ENCODE results near the gene SLC25A34.
A peak's percentile ranks its signal among the peaks of the same experiment; 100 is the strongest.

The SLC25A34 gene

DNA sequence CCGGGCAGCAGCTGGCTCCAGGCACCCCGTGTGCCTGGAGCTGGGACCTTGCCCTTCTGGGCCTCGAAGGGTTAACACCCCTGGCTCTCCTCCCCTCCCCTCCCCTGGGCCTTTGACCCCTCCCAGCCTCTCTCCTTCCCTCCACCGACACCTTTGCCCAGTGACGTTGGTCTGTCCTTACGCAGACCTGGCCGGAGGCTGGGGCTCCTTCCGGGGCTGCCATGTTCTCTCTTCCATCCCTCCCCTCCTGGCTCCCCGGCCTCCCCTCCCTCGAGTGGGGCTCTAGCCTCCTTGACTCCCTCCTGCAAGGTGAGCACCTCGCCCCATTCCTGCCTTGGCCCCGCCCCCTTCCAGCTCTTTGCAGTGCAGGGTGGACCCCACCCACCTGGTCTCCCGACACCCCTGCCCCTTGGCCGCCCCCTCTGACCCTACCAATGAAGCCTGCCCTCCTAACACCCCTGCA is 6.3 kb downstream of the SLC25A34 start, which contains the start of gene TMEM82:
Gene TMEM82, plus strand, starts transcription at position 161 of the 463 bp plus-strand sequence. Its CDS starts 61 bp downstream, at position 222.
- DNase-seq (ENCODE audit: low read depth in 2 of 2): no peak
- H3K4me3 ChIP-seq (replicated peaks in 1 of 2; ENCODE audit: low read depth in 2 of 2, low read length in 2 of 2): no peak within 1 kb of the TSS
- TF ChIP-seq, protein P1, sequence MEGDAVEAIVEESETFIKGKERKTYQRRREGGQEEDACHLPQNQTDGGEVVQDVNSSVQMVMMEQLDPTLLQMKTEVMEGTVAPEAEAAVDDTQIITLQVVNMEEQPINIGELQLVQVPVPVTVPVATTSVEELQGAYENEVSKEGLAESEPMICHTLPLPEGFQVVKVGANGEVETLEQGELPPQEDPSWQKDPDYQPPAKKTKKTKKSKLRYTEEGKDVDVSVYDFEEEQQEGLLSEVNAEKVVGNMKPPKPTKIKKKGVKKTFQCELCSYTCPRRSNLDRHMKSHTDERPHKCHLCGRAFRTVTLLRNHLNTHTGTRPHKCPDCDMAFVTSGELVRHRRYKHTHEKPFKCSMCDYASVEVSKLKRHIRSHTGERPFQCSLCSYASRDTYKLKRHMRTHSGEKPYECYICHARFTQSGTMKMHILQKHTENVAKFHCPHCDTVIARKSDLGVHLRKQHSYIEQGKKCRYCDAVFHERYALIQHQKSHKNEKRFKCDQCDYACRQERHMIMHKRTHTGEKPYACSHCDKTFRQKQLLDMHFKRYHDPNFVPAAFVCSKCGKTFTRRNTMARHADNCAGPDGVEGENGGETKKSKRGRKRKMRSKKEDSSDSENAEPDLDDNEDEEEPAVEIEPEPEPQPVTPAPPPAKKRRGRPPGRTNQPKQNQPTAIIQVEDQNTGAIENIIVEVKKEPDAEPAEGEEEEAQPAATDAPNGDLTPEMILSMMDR (IDR thresholded peaks at IDR 0.05; ENCODE audit: low read depth, low read length): no peak

DNA sequence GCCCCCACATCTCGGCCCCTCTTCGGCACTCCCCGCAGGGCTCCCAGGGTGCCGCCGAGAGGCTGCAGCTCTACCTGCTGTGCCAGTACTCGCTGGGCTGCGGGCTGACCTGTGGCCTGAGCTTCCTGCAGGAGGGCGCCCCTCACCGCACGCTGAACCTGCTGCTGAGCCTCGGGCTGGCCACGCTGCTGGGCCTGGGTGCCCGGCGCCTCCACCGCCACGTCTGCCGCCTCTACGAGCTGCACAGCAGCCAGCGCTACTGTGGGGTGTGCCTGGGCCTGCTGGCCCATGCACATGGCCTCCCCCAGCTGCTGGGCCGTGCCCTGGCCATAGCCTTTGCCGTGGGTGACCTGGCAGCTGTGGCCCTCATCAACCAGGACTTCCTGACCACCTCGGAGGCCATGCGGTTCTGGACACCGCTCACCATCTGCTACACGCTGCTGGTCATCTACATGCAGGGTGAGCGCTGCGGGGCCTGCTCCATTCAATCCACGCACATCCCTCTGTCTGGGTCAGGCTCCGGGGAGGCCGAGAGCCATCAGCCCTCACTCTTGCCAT is 8.1 kb downstream of the SLC25A34 start:
- TF ChIP-seq, protein P1 (IDR thresholded peaks at IDR 0.05; ENCODE audit: low read depth, low read length): no peak
- H3K4me3 ChIP-seq (replicated peaks in 1 of 2; ENCODE audit: low read depth in 2 of 2, low read length in 2 of 2): no peak overlapping the region
- DNase-seq (ENCODE audit: low read depth in 2 of 2): no peak

DNA sequence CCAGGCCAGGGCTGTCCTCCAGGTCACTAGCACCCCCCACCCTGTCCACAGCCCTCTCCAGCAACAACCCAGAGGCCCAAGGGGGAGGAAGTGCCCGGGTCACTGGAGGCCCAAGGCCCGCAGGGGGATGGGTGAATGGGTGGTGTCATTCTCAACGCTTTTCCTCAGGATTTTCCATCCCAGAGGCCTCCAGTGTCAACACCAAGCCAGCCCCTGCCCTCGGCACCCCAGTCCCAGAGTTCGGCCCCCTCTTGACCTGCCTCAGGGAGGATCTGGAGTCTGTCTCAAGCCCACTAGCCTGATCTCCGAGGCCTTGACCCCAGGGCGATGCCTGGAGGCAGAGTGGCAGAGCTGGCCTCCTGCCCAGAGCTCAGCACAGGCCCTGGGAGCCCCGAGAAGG is 11.3 kb downstream of the SLC25A34 start:
- TF ChIP-seq, protein P1 (IDR thresholded peaks at IDR 0.05; ENCODE audit: low read depth, low read length): no peak
- no peak overlapping the region for H3K4me3 ChIP-seq (replicated peaks in 1 of 2; ENCODE audit: low read depth in 2 of 2, low read length in 2 of 2)
- DNase-seq (ENCODE audit: low read depth in 2 of 2): no peak

DNA sequence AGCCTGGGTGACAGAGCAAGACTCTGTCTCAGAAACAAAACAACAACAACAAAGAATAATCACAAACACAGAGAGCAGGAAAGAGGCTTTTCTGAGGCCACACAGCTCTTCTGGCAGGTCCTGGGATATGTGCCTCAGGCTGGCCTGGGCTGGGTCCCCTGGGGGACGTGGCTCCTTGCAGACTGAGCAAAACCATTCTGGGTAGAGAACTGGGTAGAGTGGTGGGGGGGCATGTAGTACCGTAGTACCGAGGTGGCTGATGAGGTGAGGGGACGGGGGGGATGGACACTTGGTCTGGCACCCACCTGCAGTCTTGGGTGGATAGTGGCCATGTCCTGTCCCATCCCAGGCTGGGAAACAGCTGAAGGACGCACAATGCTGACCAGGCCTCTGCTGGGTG is 12.2 kb downstream of the SLC25A34 start:
- no peak for DNase-seq (ENCODE audit: low read depth in 2 of 2)
- H3K4me3 ChIP-seq (replicated peaks in 1 of 2; ENCODE audit: low read depth in 2 of 2, low read length in 2 of 2): no peak overlapping the region
- TF ChIP-seq, protein P1 (IDR thresholded peaks at IDR 0.05; ENCODE audit: low read depth, low read length): no peak

DNA sequence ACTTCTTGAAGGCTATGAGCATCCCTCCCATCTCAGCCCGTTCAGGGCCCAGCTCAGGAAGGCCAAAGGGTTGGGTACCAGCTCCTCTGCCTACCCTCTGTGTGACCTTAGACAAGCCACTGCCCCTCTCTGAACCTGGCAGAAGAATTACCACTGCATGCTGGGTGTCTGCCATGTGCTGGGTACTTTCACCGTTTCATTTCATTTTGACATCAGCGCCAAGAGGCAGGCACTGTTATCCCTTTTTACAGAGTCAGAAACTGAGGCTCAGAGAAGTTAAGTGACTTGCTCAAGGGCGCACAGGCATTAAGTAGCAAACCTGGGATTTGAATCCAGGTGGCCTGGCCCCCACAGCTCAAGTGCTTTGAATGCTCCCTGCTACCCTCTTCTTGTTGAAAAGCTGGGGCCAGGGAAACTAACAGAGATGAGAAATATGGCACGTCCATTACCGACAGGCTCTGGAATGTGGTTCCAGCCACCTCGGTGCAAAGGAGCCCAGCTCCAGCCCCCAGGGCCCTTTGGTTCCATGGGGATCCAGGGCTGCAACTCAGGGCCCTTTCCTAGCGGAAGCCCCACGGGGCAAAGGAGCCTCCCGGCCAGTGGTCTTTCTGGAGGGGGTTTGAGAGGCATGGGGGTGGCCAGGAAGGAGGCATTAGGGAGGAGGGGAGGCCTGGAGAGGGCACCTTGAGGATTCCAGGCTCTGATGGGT is 12.8 kb downstream of the SLC25A34 start:
- H3K4me3 ChIP-seq (replicated peaks in 1 of 2; ENCODE audit: low read depth in 2 of 2, low read length in 2 of 2): no peak overlapping the region
- no peak for DNase-seq (ENCODE audit: low read depth in 2 of 2)
- TF ChIP-seq, protein P1 (IDR thresholded peaks at IDR 0.05; ENCODE audit: low read depth, low read length): no peak

DNA sequence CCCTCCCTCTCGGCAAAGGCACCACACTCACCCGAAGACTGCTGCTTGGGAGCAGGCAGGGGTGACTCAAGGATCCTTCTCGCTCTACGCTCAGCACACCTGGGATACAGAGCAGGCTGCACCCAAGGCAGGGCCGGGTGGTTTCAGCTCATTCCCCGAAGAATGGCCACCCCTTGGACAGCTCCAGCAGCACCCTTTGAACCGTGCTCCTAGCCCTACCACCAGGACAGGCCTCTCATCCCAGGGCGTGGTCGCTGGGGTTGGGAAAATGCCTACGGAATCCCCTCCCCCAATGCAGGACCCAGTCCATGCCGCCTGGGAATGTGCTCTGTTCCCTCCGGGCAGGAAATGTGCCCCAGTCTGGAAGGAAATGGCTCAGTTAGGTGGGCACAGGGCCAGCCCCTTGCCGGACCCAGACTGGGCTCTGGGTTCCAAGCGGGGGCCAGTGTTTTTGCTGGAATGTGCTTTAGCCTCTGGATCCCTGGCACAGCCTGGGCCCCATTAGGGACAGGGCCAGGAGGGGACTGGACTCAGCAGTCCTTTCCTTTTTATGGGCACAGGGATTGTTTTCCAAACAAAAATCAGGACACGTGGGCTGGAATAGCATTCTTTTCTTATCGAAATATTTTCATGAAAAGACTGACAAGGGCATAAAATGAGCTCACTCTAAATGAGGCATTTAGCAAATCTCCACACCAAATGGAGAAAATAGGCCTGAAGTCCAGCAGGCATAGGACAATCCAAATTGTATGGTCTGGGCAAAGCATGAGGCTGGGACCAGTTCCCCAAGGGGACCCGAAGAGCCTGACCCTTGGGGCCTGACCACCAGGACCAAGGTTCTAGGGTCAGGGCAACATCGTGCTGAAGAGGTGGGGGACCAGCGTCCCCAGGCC is 13.6 kb downstream of the SLC25A34 start:
- DNase-seq (ENCODE audit: low read depth in 2 of 2): peak; percentile 32 to 77
- H3K4me3 ChIP-seq (replicated peaks in 1 of 2; ENCODE audit: low read depth in 2 of 2, low read length in 2 of 2): no peak overlapping the region
- TF ChIP-seq, protein P1 (IDR thresholded peaks at IDR 0.05; ENCODE audit: low read depth, low read length): no peak

Data from cardiac fibroblast (primary cell).